Measurements from ENCODE around the gene CENPP. TPM values are rescaled to one million over a fixed set of nuclear protein-coding genes. Genes with fewer than 3 reads are reported as not detected.

The CENPP gene
- total and polyA plus RNA-seq, 3 experiments from 2014 or later, result 2.5 to 20.9 (median 19.5) TPM

GRCh38 chr9:92664394-92665152 lies 338.8 kb downstream of the CENPP start:
- DNase-seq, result peak; percentile 9 to 69 (median 46)
- CTCF ChIA-PET, result no interaction called here
- Histone ChIP-seq H3K27ac (ENCODE audit: low read depth, low read length) (peak overlapping the region; percentile 54), H3K27me3 (ENCODE audit: insufficient read depth, low read length, poor library complexity, severe bottlenecking) (no peaks in the 10 kb centered on the region), H3K4me1 (ENCODE audit: insufficient read depth, low read length) (peaks cover 32% of the 10 kb centered on the region), H3K36me3 (ENCODE audit: insufficient read depth, low read length) (no peaks in the 10 kb centered on the region), H3K4me3 (ENCODE audit: low read length) (no peak overlapping the region), H3K9me3 (ENCODE audit: low read length) (no peaks in the 10 kb centered on the region)
- Mint-ChIP-seq H3K4me3 (peak overlapping the region; percentile 23 to 77 (median 57)), H3K4me1 (peaks cover 51 to 86% (median 85%) of the 10 kb centered on the region in 3 donors), H3K36me3 (peaks cover 0 to 29% (median 0%) of the 10 kb centered on the region in 3 donors), H3K27ac (peak overlapping the region; percentile 66 to 95 (median 85)), H3K9me3 (peaks cover 0 to 2% (median 0%) of the 10 kb centered on the region in 5 donors), H3K27me3 (no peaks in the 10 kb centered on the region)
- POLR2A ChIA-PET, result no interaction called here

GRCh38 chr9:92665836-92666235 lies 340.1 kb downstream of the CENPP start:
- DNase-seq, result no peak
- Mint-ChIP-seq H3K36me3 (peaks cover 0 to 34% (median 0%) of the 10 kb centered on the region in 3 donors), H3K27ac (peak overlapping the region; percentile 14 to 100 (median 74)), H3K4me1 (peaks cover 49 to 84% (median 73%) of the 10 kb centered on the region in 3 donors), H3K4me3 (peak overlapping the region in 3 of 7 donors; percentile 6 to 83 (median 44)), H3K27me3 (no peaks in the 10 kb centered on the region), H3K9me3 (peaks cover 0 to 2% (median 0%) of the 10 kb centered on the region in 5 donors)
- Histone ChIP-seq H3K27me3 (ENCODE audit: insufficient read depth, low read length, poor library complexity, severe bottlenecking) (no peaks in the 10 kb centered on the region), H3K27ac (ENCODE audit: low read depth, low read length) (no peak overlapping the region), H3K36me3 (ENCODE audit: insufficient read depth, low read length) (no peaks in the 10 kb centered on the region), H3K9me3 (ENCODE audit: low read length) (no peaks in the 10 kb centered on the region), H3K4me3 (ENCODE audit: low read length) (no peak overlapping the region), H3K4me1 (ENCODE audit: insufficient read depth, low read length) (peaks cover 32% of the 10 kb centered on the region)
- ChIA-PET POLR2A (no interaction called here), CTCF (interaction anchor here (1.1 kb wide), 1 partner anchor 13 kb away, joined by 3 read pairs; no protein-coding TSS in a partner anchor)

DNA sequence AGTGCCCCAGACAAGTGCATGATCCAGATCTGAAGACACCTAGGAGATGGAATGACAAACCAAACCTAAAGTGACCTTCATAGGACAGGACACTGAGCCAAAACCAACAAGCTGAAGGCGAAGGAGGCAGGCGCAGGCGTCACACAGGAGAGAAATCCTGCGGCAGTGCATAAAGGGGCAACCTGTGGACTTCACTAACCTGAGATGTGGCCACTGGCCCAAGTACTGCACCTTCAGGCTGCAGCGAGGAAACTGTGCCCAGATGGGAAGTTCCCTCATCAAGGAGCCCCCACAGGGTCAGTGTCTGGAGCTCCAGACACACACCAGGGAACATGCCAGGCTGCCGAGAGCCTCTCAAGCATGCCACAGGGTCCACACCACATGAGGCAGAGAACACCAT lies 340.5 kb downstream of the CENPP start:
- Mint-ChIP-seq H3K9me3 (peaks cover 0 to 2% (median 0%) of the 10 kb centered on the region in 5 donors), H3K36me3 (peaks cover 0 to 34% (median 0%) of the 10 kb centered on the region in 3 donors), H3K4me3 (peak overlapping the region in 1 of 7 donors; percentile 83), H3K27ac (peak overlapping the region in 6 of 8 donors; percentile 14 to 100 (median 82)), H3K27me3 (no peaks in the 10 kb centered on the region), H3K4me1 (peaks cover 49 to 84% (median 70%) of the 10 kb centered on the region in 3 donors)
- no peak overlapping the region for H3K4me3 ChIP-seq (ENCODE audit: low read length)
- no peaks in the 10 kb centered on the region for H3K27me3 ChIP-seq (ENCODE audit: insufficient read depth, low read length, poor library complexity, severe bottlenecking)
- CTCF ChIA-PET, result interaction anchor here (1.1 kb wide), 1 partner anchor 13 kb away, joined by 3 read pairs; no protein-coding TSS in a partner anchor
- no peak overlapping the region for H3K27ac ChIP-seq (ENCODE audit: low read depth, low read length)
- no peak for DNase-seq
- H3K4me1 ChIP-seq (ENCODE audit: insufficient read depth, low read length), result peaks cover 34% of the 10 kb centered on the region
- H3K36me3 ChIP-seq (ENCODE audit: insufficient read depth, low read length), result no peaks in the 10 kb centered on the region
- no peaks in the 10 kb centered on the region for H3K9me3 ChIP-seq (ENCODE audit: low read length)
- POLR2A ChIA-PET, result no interaction called here

- H3K4me1 ChIP-seq (ENCODE audit: insufficient read depth, low read length), result peaks cover 38% of the 10 kb centered on the region
- H3K27ac ChIP-seq (ENCODE audit: low read depth, low read length), result no peak overlapping the region
- DNase-seq, result no peak
- CTCF ChIA-PET, result no interaction called here
- H3K4me3 ChIP-seq (ENCODE audit: low read length), result no peak overlapping the region
- H3K27me3 ChIP-seq (ENCODE audit: insufficient read depth, low read length, poor library complexity, severe bottlenecking), result no peaks in the 10 kb centered on the region
- no peaks in the 10 kb centered on the region for H3K9me3 ChIP-seq (ENCODE audit: low read length)
- Mint-ChIP-seq H3K4me1 (peaks cover 46 to 80% (median 65%) of the 10 kb centered on the region in 3 donors), H3K9me3 (peaks cover 0 to 2% (median 0%) of the 10 kb centered on the region in 5 donors), H3K27me3 (no peaks in the 10 kb centered on the region), H3K27ac (peak overlapping the region in 7 of 8 donors; percentile 47 to 100 (median 71)), H3K36me3 (peaks cover 0 to 29% (median 0%) of the 10 kb centered on the region in 3 donors), H3K4me3 (peak overlapping the region in 4 of 7 donors; percentile 15 to 83 (median 54))
- no peaks in the 10 kb centered on the region for H3K36me3 ChIP-seq (ENCODE audit: insufficient read depth, low read length)
- POLR2A ChIA-PET, result no interaction called here
These were observed 341.3 kb downstream of the CENPP start for GRCh38 chr9:92666912-92667532.

- H3K4me3 Mint-ChIP-seq, result peak overlapping the region; percentile 94 to 100 (median 96)
- Histone ChIP-seq H3K27me3 (ENCODE audit: insufficient read depth, low read length, poor library complexity, severe bottlenecking) (no peaks in the 10 kb centered on the region), H3K4me3 (ENCODE audit: low read length) (peak overlapping the region; percentile 99), H3K27ac (ENCODE audit: low read depth, low read length) (peak overlapping the region; percentile 96), H3K9me3 (ENCODE audit: low read length) (no peaks in the 10 kb centered on the region), H3K36me3 (ENCODE audit: insufficient read depth, low read length) (no peaks in the 10 kb centered on the region), H3K4me1 (ENCODE audit: insufficient read depth, low read length) (peaks cover 37% of the 10 kb centered on the region)
- H3K9me3 Mint-ChIP-seq, result peaks cover 0 to 2% (median 0%) of the 10 kb centered on the region in 5 donors
- H3K27ac Mint-ChIP-seq, result peak overlapping the region; percentile 57 to 100 (median 94)
- ChIA-PET CTCF (interaction anchor here (1.6 kb wide), 1 partner anchor 554 kb away, joined by 3 read pairs; the partner anchor contains the start of gene SPTLC1), POLR2A (no interaction called here)
- H3K36me3 Mint-ChIP-seq, result peaks cover 0 to 20% (median 0%) of the 10 kb centered on the region in 3 donors
- H3K27me3 Mint-ChIP-seq, result no peaks in the 10 kb centered on the region
- peaks cover 39 to 63% (median 53%) of the 10 kb centered on the region in 3 donors for H3K4me1 Mint-ChIP-seq
- DNase-seq, result peak; percentile 14 to 60 (median 24)
These were observed 343.2 kb downstream of the CENPP start for GRCh38 chr9:92668746-92669526.

DNA sequence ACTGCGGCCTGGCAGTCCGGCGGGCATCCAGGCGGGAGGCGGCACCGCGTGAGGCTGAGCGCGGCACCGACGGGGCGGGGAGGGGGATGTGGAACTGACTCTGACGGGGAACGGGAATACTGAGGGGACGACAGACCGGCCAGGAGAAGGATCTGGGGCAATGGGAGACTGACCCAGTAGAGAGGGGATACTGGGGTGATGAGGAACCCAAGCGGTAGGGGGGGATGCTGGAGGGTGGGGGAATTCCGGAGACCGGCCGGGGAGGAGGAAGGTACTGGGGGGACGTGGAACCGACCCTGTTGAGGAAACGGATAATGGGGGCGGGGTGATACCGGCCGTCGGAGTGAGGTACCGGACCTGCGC lies 343.8 kb downstream of the CENPP start:
- Mint-ChIP-seq H3K36me3 (peaks cover 0 to 20% (median 0%) of the 10 kb centered on the region in 3 donors), H3K4me1 (peaks cover 35 to 58% (median 49%) of the 10 kb centered on the region in 3 donors), H3K9me3 (peaks cover 0 to 2% (median 0%) of the 10 kb centered on the region in 5 donors), H3K27me3 (no peaks in the 10 kb centered on the region), H3K4me3 (peak overlapping the region; percentile 94 to 100 (median 96)), H3K27ac (peak overlapping the region; percentile 57 to 100 (median 94))
- Histone ChIP-seq H3K27ac (ENCODE audit: low read depth, low read length) (peak overlapping the region; percentile 96), H3K36me3 (ENCODE audit: insufficient read depth, low read length) (no peaks in the 10 kb centered on the region), H3K4me3 (ENCODE audit: low read length) (peak overlapping the region; percentile 99), H3K9me3 (ENCODE audit: low read length) (no peaks in the 10 kb centered on the region), H3K4me1 (ENCODE audit: insufficient read depth, low read length) (peaks cover 31% of the 10 kb centered on the region), H3K27me3 (ENCODE audit: insufficient read depth, low read length, poor library complexity, severe bottlenecking) (no peaks in the 10 kb centered on the region)
- ChIA-PET CTCF (interaction anchor here (1.3 to 1.6 kb wide), 3 partner anchors 121 to 897 kb away, joined by 3 to 5 read pairs (median 3); partner anchors contain the start of gene SPTLC1), POLR2A (interaction anchor here (1.0 to 1.5 kb wide), 5 partner anchors 95 to 897 kb away, joined by 3 to 15 read pairs (median 4); partner anchors contain the start of genes BICD2, CARD19 and NOL8)
- DNase-seq, result peak in 2 of 5 donors; percentile 7 to 51
